Heart left ventricle (tissue), 13 donors: ENCODE data around the gene FLRT1.

ENCODE experiments used
- POLR2A ChIP-seq, 2 donors: fragments of 450-650 bp; IDR thresholded peaks; one replicate each; pipeline ENCODE4 v1.6.1; 2017; ENCODE audit warnings: antibody characterized with exemption in 2 of 2, mild to moderate bottlenecking in 2 of 2, moderate library complexity in 2 of 2
- TF ChIP-seq, protein P1 (sequence below), 12 donors: fragments of 200-600 bp; sonication (generic) in 4 of 12; IDR thresholded peaks; one replicate each; pipeline versions ENCODE4 v1.5.0 to v1.8.0; 2018 to 2022; ENCODE audit warnings: antibody characterized with exemption in 12 of 12, mild to moderate bottlenecking in 5 of 12
- donor health status: ischemic (EF 13 %, LVEDD 7.1; RV severe dilation, severe dysfunction).
- donor health status: DM: no; HTN: yes; CAD: no.
- donor health status: DM: no; HTN: no; CAD: no.
- donor health status: ischemic (EF 25% LVEDD 6.9; RV normal size, moderate dysfunction).
- donor health status: ischemic (EF 25% LVEDD 5.7; RV mildly dilated, moderate dysfunction).
- donor health status: ischemic (EF 35%, LVEDD 5.7; RV mildly dilated, moderate dysfunction).
- donor health status: nonischemic (EF 11% LVEDD 7.7; RV severe dilation, severe dysfunction).
- donor health status: DM: yes; HTN: yes; CAD: no.
- donor health status: PGD.
- donor health status: ischemic (EF 29% LVEDD 5.4; RV normal size, mild dysfunction).
- donor health status: nonischemic (EF 23%, LVEDD 6.1; RV moderate dilation, normal function).

DNA sequence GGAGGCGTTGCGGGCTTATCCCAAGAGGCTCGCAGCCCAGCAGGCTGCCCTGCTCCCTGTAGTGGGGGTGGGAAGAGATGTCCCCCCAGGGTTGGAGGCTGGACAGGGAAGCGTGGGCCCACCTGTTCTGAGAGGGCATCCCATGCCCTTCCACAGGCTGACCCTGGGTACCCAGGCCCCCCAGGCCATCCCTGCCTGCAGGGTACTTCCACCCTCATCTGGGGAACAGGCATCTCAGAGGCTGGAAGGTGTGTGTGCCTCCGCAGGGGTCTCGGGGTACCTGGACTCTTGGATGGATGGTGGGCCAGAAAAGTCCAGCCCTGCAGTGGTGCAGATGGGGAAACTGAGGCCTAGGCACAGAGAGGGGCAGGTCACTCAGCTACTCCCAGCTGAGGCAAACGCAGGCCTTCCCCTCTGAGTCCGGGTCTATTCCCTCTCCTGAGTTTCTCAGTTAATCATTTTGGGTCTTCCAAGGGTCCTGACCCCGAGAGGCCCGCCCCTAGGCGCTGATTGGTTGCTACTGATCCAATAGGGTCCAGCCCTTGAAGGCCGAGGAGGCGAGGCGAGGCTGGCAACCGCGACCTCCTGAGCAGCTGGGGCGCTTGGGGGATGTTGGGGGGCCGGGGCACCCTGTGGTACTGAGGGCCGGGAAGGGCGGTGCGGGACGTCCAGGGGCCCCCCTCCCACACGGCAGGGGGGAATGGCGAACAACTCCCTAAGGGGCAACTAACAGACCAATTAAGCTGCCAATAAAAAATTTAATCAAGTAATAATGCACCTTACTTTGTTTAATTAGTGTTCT is 23.8 kb downstream of the FLRT1 start:
- TF ChIP-seq, protein P1, sequence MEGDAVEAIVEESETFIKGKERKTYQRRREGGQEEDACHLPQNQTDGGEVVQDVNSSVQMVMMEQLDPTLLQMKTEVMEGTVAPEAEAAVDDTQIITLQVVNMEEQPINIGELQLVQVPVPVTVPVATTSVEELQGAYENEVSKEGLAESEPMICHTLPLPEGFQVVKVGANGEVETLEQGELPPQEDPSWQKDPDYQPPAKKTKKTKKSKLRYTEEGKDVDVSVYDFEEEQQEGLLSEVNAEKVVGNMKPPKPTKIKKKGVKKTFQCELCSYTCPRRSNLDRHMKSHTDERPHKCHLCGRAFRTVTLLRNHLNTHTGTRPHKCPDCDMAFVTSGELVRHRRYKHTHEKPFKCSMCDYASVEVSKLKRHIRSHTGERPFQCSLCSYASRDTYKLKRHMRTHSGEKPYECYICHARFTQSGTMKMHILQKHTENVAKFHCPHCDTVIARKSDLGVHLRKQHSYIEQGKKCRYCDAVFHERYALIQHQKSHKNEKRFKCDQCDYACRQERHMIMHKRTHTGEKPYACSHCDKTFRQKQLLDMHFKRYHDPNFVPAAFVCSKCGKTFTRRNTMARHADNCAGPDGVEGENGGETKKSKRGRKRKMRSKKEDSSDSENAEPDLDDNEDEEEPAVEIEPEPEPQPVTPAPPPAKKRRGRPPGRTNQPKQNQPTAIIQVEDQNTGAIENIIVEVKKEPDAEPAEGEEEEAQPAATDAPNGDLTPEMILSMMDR (IDR thresholded peaks at IDR 0.05): no peak
- no peak for TF ChIP-seq POLR2A (IDR thresholded peaks at IDR 0.05)
